ENCODE measurements around the gene ETV3.

Gene ETV3

GRCh38 chr1:157091668-157092273 is 46.4 kb downstream of the ETV3 start:
- DNase-seq (ENCODE audit: low read depth in 2 of 2): no peak

GRCh38 chr1:157091186-157091585 is 47.0 kb downstream of the ETV3 start:
- DNase-seq (ENCODE audit: low read depth in 2 of 2): no peak

- no peak for DNase-seq (ENCODE audit: low read depth in 2 of 2)
These were observed 47.4 kb downstream of the ETV3 start for GRCh38 chr1:157090771-157091170.

- DNase-seq (ENCODE audit: low read depth in 2 of 2): peak; percentile 92 to 94
These were observed 48.0 kb downstream of the ETV3 start for GRCh38 chr1:157090196-157090647.

GRCh38 chr1:157089789-157090188 is 48.4 kb downstream of the ETV3 start:
- no peak for DNase-seq (ENCODE audit: low read depth in 2 of 2)

- DNase-seq (ENCODE audit: low read depth in 2 of 2): no peak
These were observed 49.6 kb downstream of the ETV3 start for GRCh38 chr1:157088607-157089006.

- no peak for DNase-seq (ENCODE audit: low read depth in 2 of 2)
These were observed 51.2 kb downstream of the ETV3 start for GRCh38 chr1:157087030-157087429.

- no peak for DNase-seq (ENCODE audit: low read depth in 2 of 2)
These were observed 51.9 kb downstream of the ETV3 start for GRCh38 chr1:157086299-157086698.

- no peak for DNase-seq (ENCODE audit: low read depth in 2 of 2)
These were observed 52.8 kb downstream of the ETV3 start for GRCh38 chr1:157085421-157085820.

GRCh38 chr1:157084720-157085119 is 53.5 kb downstream of the ETV3 start:
- no peak for DNase-seq (ENCODE audit: low read depth in 2 of 2)

- no peak for DNase-seq (ENCODE audit: low read depth in 2 of 2)
These were observed 56.5 kb downstream of the ETV3 start for GRCh38 chr1:157081707-157082106.

GRCh38 chr1:157080714-157081113 is 57.5 kb downstream of the ETV3 start:
- DNase-seq (ENCODE audit: low read depth in 2 of 2): no peak

GRCh38 chr1:157077394-157077793 is 60.8 kb downstream of the ETV3 start:
- DNase-seq (ENCODE audit: low read depth in 2 of 2): no peak

- DNase-seq (ENCODE audit: low read depth in 2 of 2): peak; percentile 21 to 28
These were observed 64.1 kb downstream of the ETV3 start for GRCh38 chr1:157073944-157074685.

Data from fibroblast of skin of left quadriceps (primary cell).